Measurements from ENCODE around the gene EN2.

DNA sequence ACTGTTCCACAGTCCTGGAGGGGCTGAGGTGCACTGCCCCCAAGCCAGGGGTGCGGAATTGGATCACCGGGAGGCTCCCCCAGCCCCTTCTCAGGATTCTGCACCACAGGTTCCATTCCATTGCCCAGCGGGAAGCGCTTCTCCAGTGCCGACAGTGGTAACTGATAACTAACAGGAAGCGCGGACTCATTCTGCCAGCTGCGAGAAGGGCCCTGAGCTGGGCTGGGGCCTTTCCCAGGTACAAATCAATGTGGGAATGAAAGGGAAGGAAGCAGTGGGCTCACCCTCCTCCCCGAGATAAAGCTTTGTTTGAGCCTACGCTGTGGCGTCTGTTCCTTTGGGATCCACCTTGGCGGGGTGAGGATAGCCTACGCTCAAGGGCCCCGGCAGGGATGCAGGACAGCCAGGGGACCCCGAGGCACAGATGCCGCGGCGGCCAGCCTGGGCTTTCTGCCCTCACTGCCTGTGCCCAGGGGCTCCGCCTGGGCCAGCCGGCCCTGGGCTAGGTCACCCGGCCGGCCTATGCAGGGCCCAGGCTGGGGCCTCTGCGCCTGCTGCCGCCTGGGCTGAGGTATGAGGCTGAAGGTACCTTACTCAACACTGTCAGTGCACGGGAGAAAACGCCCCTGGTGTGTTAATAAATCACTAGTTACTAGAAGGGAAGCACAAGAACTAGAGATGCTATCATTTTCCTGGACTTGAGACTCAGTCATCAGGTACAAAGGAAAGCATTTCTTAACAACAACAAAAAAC lies 39.4 kb downstream of the EN2 start:
- TF ChIP-seq, protein P1, sequence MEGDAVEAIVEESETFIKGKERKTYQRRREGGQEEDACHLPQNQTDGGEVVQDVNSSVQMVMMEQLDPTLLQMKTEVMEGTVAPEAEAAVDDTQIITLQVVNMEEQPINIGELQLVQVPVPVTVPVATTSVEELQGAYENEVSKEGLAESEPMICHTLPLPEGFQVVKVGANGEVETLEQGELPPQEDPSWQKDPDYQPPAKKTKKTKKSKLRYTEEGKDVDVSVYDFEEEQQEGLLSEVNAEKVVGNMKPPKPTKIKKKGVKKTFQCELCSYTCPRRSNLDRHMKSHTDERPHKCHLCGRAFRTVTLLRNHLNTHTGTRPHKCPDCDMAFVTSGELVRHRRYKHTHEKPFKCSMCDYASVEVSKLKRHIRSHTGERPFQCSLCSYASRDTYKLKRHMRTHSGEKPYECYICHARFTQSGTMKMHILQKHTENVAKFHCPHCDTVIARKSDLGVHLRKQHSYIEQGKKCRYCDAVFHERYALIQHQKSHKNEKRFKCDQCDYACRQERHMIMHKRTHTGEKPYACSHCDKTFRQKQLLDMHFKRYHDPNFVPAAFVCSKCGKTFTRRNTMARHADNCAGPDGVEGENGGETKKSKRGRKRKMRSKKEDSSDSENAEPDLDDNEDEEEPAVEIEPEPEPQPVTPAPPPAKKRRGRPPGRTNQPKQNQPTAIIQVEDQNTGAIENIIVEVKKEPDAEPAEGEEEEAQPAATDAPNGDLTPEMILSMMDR (IDR thresholded peaks at IDR 0.05; ENCODE audit: low read depth, low read length): no peak
- TF ChIP-seq EZH2phosphoT487 (IDR thresholded peaks at IDR 0.05; ENCODE audit: low read depth): no peak
